Ishikawa (cell line): ENCODE data around the gene CD79B.
"Not testable (repeated sequence)": the region's sequence is repeated elsewhere in the genome, so short reads cannot be mapped to it uniquely, and the experiment has no call there.

Experiments
- CEBPB ChIP-seq: IDR thresholded peaks from 2 replicates; pipeline ENCODE4 v1.6.1; 2012
- CREB1 ChIP-seq: IDR thresholded peaks from 2 replicates; pipeline ENCODE4 v1.6.1; 2012; ENCODE audit warnings: low read depth
- NFIC ChIP-seq: IDR thresholded peaks from 2 replicates; pipeline ENCODE4 v1.6.1; 2012
- RAD21 ChIP-seq: IDR thresholded peaks from 2 replicates; pipeline ENCODE4 v1.6.1; 2012; ENCODE audit warnings: low read depth
- TAF1 ChIP-seq: IDR thresholded peaks from 2 replicates; pipeline ENCODE4 v1.6.1; 2012; ENCODE audit warnings: low read depth, mild to moderate bottlenecking
- TCF12 ChIP-seq: IDR thresholded peaks from 2 replicates; pipeline ENCODE4 v1.6.1; 2012; ENCODE audit warnings: low read depth
- TEAD4 ChIP-seq: IDR thresholded peaks from 2 replicates; pipeline ENCODE4 v1.6.1; 2012
- YY1 ChIP-seq: IDR thresholded peaks from 2 replicates; pipeline ENCODE4 v1.6.1; 2012; ENCODE audit warnings: low read depth
- ZBTB7A ChIP-seq: IDR thresholded peaks from 2 replicates; pipeline ENCODE4 v1.6.1; 2012; ENCODE audit warnings: low read depth
- TF ChIP-seq, protein P1 (sequence below): IDR thresholded peaks from 2 replicates; pipeline ENCODE4 v1.6.1; 2012
- TF ChIP-seq, protein P2 (sequence below): IDR thresholded peaks from 2 replicates; pipeline ENCODE4 v1.6.1; 2012
- TF ChIP-seq, protein P3 (sequence below): IDR thresholded peaks from 2 replicates; pipeline ENCODE4 v1.6.1; 2012; ENCODE audit warnings: low read depth, mild to moderate bottlenecking

CD79B gene

DNA sequence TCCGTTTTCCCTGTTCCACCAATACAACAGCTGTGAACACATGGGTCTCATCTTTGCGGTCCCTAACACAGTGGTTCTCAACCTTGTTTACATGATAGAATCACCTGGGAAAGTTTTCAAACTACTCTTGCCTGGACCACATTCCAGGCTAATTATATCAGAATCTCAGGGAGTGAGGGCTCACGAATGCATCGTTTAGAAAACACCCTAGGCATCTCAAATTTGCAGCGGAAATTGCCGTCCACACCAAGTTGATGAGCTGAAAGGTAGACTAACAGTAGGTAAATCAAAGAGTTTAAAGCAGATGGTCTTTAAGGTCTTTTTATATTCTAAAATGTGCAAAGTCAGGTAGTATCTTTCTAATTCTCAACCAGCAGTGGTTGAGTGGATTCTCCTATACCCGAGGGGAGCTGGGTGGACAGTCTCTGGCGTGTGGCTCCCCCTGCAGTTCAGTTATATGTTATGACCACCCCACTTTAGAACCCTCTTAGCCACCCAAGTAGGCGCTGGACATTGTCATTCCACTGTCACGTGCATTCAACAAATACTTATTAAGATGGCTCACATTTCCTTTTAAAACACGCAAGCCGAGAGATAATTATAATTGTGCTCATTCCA, 24.9 kb downstream of the CD79B start:
- peak; percentile 9; the same call in 1 of the 2 replicates for TF ChIP-seq RAD21

DNA sequence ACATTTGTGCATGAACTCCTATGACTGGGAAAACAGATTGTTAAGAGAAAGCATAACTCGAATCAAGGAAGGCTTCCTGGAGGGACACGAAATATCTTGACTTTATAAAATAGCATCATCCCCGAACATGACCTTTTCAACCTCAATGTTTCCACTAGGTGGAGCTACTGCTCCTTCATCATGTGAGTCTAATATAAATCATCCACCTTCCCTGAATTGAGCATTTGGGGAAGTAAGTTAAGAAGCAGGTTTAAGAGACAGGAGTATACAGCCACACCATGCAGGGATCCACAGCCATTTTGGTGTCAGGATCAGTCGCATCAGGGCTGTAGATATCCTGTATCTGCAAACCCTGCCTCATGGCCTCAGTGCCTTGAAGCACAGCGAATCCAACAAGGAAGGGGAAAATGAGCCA, 28.3 kb downstream of the CD79B start:
- 0 out of 2 replicates have a peak, but pooled peaks have one; percentile 15 for TF ChIP-seq RAD21

DNA sequence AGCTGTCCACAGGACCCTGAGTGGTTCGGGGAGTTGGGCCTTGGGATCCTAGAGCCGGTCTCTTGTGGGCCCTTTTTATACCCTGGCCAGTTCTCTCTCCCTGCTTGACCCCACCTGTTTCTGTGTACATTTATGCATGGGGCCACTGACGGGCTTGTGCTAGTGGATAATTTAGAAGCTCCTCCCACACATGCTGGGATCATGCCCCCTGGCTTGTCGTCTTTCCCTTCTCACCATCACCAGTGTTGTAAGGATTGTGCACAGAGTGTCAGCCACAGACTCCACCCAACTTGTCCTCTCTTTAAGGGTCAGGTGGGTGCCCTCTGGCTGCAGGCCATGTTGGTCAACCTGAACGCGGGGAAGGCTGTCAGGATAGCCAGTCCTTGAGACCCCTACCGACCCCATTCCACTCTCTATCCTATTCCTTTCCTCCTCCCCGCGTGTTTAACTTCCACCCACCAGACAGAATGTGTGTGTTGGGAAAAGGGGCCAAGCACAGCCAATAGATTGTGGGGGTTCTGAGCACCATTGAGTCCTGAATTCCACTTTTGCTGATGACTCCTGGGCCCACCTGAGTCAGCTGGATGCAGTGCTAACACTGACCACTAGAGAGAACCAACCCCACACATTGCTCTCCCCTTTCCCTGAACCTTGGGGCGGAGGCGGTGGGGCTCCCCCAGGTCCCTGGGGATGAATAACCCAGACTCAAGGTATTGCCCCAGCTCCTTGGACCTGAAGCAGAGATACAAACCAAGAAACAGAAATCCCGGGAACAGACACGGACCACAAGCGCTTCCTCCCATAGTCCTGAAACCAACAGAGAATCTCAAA, 35.4 kb downstream of the CD79B start, which contains the start of gene CSH1:
Gene CSH1 (minus strand): TSS at position 51 of the 831 bp plus-strand sequence. CDS start 63 bp downstream, outside the sequence.
- TF ChIP-seq TEAD4, TCF12, TAF1: not testable (repeated sequence)

DNA sequence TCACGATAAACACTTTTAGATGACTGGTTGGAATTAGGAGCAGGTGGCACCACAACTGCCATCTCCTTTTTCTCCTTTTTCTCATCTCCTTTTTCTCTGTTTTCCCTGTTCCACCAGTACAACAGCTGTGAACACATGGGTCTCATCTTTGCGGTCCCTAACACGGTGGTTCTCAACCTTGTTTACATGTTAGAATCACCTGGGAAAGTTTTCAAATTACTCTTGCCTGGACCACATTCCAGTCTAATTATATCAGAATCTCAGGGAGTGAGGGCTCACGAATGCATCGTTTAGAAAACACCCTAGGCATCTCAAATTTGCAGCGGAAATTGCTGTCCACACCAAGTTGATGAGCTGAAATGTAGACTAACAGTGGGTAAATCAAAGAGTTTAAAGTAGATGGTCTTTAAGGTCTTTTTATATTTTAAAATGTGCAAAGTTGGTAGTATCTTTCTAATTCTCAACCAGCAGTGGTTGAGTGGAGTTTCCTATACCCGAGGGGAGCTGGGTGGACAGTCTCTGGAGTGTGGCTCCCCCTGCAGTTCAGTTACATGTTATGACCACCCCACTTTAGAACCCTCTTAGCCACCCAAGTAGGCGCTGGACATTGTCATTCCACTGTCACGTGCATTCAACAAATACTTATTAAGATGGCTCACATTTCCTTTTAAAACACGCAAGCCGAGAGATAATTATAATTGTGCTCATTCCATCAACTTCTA, 39.7 kb downstream of the CD79B start:
- peak; percentile 11; the same call in 1 of the 2 replicates for TF ChIP-seq RAD21

DNA sequence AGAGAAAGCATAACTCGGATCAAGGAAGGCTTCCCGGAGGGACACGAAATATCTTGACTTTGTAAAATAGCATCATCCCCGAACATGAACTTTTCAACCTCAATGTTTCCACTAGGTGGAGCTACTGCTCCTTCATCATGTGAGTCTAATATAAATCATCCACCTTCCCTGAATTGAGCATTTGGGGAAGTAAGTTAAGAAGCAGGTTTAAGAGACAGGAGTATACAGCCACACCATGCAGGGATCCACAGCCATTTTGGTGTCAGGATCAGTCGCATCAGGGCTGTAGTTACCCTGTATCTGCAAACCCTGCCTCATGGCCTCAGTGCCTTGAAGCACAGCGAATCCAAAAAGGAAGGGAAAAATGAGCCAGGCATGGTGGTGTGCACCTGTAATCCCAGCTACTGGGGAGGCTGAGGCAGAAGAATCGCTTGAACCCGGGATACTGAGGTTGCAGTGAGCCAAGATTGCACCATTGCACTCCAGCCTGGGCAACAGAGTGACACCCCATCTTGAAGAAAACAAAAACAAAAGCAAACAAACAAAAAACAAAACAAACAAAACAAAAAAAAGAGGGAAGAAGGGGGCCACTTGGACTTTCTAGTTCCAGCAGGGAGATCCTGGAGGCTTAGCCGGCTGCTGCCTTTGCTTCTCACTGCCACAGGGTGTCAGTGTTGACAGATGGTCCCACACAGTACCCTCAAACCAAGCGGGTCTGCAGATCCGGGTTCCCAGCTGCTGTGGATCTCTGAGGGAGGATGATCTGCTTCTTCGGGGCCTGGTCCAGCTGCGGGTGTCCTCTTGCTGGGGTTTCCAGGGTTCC, 42.9 kb downstream of the CD79B start:
- peak; percentile 13; the same call in 1 of the 2 replicates for TF ChIP-seq RAD21

DNA sequence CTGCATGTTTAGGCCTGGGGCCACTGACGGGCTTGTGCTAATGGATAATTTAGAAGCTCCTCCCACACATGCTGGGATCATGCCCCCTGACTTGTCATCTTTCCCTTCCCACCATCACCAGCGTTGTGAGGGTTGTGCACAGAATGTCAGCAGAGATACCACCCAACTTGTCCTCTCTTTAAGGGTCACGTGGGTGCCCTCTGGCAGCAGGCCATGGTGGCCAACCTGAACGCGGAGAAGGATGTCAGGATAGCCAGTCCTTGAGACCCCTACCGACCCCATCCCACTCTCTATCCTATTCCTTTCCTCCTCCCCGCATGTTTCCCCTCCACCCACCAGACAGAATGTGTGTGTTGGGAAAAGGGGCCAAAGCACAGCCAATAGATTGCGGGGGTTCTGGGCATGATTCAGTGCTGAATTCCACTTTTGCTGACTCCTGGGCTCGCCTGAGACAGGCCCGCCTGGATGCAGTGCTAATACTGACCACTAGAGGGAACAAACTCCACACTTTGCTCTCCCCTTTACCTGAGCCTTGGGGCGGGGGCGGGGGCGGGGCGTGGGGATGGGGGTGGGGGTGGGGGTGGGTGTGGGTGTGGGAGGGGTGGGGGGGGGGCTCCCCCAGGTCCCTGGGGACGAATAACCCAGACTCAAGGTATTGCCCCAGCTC, 50.1 kb downstream of the CD79B start, which contains the start of gene GH2:
Gene GH2 (minus strand): TSS at position 10 of the 667 bp plus-strand sequence. CDS start 143 bp downstream, outside the sequence.
- TF ChIP-seq, protein P1, sequence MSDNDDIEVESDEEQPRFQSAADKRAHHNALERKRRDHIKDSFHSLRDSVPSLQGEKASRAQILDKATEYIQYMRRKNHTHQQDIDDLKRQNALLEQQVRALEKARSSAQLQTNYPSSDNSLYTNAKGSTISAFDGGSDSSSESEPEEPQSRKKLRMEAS = no peak
- no peak for TF ChIP-seq CREB1
- TF ChIP-seq RAD21 = peak; percentile 11; the same call in 1 of the 2 replicates
- no peak for TF ChIP-seq NFIC
- TF ChIP-seq, protein P2, sequence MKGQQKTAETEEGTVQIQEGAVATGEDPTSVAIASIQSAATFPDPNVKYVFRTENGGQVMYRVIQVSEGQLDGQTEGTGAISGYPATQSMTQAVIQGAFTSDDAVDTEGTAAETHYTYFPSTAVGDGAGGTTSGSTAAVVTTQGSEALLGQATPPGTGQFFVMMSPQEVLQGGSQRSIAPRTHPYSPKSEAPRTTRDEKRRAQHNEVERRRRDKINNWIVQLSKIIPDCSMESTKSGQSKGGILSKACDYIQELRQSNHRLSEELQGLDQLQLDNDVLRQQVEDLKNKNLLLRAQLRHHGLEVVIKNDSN = peak; percentile 51; the same call in 1 of the 2 replicates
- no peak for TF ChIP-seq YY1

DNA sequence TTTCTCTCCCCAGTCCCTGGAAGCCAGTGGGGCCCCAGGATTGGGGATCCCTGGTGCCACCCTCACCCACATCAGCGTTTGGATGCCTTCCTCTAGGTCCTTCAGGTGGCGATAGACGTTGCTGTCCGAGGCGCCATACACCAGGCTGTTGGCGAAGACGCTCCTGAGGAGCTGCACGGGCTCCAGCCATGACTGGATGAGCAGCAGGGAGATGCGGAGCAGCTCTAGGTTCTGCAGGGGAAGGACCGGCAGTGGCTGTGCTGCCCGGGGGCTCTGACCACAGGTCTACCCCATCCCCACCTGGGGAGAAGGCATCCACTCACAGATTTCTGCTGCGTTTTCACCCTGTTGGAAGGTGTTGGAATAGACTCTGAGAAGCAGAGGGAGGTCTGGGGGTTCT, 51.4 kb downstream of the CD79B start:
- TF ChIP-seq CEBPB (no peak), RAD21 (no peak), TCF12 (no peak), TEAD4 (no peak), CREB1 (no peak), ZBTB7A (no peak), NFIC (no peak), TAF1 (no peak)
- TF ChIP-seq, protein P1 = no peak
- TF ChIP-seq, protein P3, sequence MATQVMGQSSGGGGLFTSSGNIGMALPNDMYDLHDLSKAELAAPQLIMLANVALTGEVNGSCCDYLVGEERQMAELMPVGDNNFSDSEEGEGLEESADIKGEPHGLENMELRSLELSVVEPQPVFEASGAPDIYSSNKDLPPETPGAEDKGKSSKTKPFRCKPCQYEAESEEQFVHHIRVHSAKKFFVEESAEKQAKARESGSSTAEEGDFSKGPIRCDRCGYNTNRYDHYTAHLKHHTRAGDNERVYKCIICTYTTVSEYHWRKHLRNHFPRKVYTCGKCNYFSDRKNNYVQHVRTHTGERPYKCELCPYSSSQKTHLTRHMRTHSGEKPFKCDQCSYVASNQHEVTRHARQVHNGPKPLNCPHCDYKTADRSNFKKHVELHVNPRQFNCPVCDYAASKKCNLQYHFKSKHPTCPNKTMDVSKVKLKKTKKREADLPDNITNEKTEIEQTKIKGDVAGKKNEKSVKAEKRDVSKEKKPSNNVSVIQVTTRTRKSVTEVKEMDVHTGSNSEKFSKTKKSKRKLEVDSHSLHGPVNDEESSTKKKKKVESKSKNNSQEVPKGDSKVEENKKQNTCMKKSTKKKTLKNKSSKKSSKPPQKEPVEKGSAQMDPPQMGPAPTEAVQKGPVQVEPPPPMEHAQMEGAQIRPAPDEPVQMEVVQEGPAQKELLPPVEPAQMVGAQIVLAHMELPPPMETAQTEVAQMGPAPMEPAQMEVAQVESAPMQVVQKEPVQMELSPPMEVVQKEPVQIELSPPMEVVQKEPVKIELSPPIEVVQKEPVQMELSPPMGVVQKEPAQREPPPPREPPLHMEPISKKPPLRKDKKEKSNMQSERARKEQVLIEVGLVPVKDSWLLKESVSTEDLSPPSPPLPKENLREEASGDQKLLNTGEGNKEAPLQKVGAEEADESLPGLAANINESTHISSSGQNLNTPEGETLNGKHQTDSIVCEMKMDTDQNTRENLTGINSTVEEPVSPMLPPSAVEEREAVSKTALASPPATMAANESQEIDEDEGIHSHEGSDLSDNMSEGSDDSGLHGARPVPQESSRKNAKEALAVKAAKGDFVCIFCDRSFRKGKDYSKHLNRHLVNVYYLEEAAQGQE = no peak
